GM12878 (cell line): ENCODE data around the gene SATB1. TPM values are rescaled to one million over a fixed set of nuclear protein-coding genes. Genes with fewer than 3 reads are reported as not detected.

ENCODE experiments used
- ATAC-seq: fragments of 200-7000 bp; cut with Tn5 transposase; 3 replicates; pipeline ENCODE4 v1.9.1; 2020; ENCODE audit warnings: mild to moderate bottlenecking, moderate library complexity
- BruUV-seq: library from RNA; stranded (reverse); fragments of 400-500 nt; replicated peaks from 2 replicates; lab custom pipeline; 2021; lab: Mats Ljungman, UMichigan
- CTCF ChIA-PET: fragments of 300-600 bp; sonication (Branson Sonifier 250); formaldehyde crosslinking; extraction: SDS; loops from one replicate; lab custom pipeline; 2021; ENCODE audit warnings: inconsistent platforms; lab: Yijun Ruan, JAX
- POLR2A ChIA-PET: fragments of 350-600 bp; formaldehyde crosslinking; extraction: SDS; loops from one replicate; lab custom pipeline; 2021; ENCODE audit warnings: inconsistent platforms; lab: Charles Lee
- RAD21 ChIA-PET: fragments of 300-600 bp; sonication (Branson Sonifier 250); formaldehyde crosslinking; loops from one replicate; lab custom pipeline; 2023; ENCODE audit warnings: antibody characterized with exemption; ENCODE audit not compliant: unreplicated experiment; lab: Charles Lee
- SMC1A ChIA-PET: fragments of 300-600 bp; sonication (Branson Sonifier 250); formaldehyde crosslinking; loops from one replicate; lab custom pipeline; 2023; ENCODE audit not compliant: unreplicated experiment, uncharacterized antibody; lab: Charles Lee
- DNase-seq: peaks from one replicate; pipeline ENCODE4 v3.0.0-alpha.2; 2011; ENCODE audit warnings: low read depth, low spot score
- FAIRE-seq: peaks from 3 replicates; lab custom pipeline; 2011; peaks lifted over from hg19 to GRCh38; lab: Jason Lieb, UNC
- H2AFZ ChIP-seq: 2 replicates; pipeline ENCODE4 v1.6.0; 2011; ENCODE audit warnings: low read depth, low read length, control low read depth; ENCODE audit not compliant: control insufficient read depth
- H3K27ac ChIP-seq: 2 replicates; pipeline ENCODE4 v1.5.1; 2011; ENCODE audit warnings: control low read depth; ENCODE audit not compliant: control insufficient read depth, insufficient read depth
- H3K27me3 ChIP-seq, 2 experiments: replicated peaks in 1 of 2; 2 replicates each; pipeline versions ENCODE4 v1.6.0 to v1.6.1; 2011; ENCODE audit warnings: low read length in 1 of 2; ENCODE audit not compliant: control insufficient read depth in 2 of 2, insufficient read depth in 2 of 2
- H3K36me3 ChIP-seq, 2 experiments: 2 replicates each; pipeline ENCODE4 v1.5.1; 2011; ENCODE audit warnings: low read length in 1 of 2; ENCODE audit not compliant: control insufficient read depth in 2 of 2, insufficient read depth in 2 of 2
- H3K4me1 ChIP-seq: 2 replicates; pipeline ENCODE4 v1.6.1; 2011; ENCODE audit warnings: mild to moderate bottlenecking, low read length, moderate library complexity, mixed read lengths; ENCODE audit not compliant: control insufficient read depth, insufficient read depth
- H3K4me2 ChIP-seq: 2 replicates; pipeline ENCODE4 v1.6.0; 2011; ENCODE audit warnings: control low read depth; ENCODE audit not compliant: control insufficient read depth, insufficient read depth
- H3K4me3 ChIP-seq: fragments of 200-600 bp; sonication (generic); 2 replicates; pipeline ENCODE4 v1.5.1; 2016
- H3K79me2 ChIP-seq: 2 replicates; pipeline ENCODE4 v1.6.0; 2011; ENCODE audit warnings: low read length; ENCODE audit not compliant: control insufficient read depth, insufficient read depth
- H3K9ac ChIP-seq: 2 replicates; pipeline ENCODE4 v1.8.0; 2011; ENCODE audit warnings: low read length, control low read depth, mixed read lengths; ENCODE audit not compliant: control insufficient read depth, insufficient read depth
- H3K9me3 ChIP-seq: replicated peaks from 3 replicates; pipeline ENCODE4 v1.5.1; 2011; ENCODE audit warnings: mild to moderate bottlenecking, low read length; ENCODE audit not compliant: control insufficient read depth, insufficient read depth
- H4K20me1 ChIP-seq: 2 replicates; pipeline ENCODE4 v1.6.0; 2011; ENCODE audit not compliant: control insufficient read depth, insufficient read depth
- BRCA1 ChIP-seq: IDR thresholded peaks from 2 replicates; pipeline ENCODE4 v1.6.1; 2011; ENCODE audit warnings: low read depth, low read length, improper control_type of control experiment
- CEBPZ ChIP-seq: fragments of 150-350 bp; IDR thresholded peaks from 2 replicates; pipeline ENCODE4 v1.6.1; 2016; ENCODE audit warnings: low read depth, low read length
- KAT2A ChIP-seq: conservative IDR thresholded peaks from 2 replicates; pipeline ENCODE4 v1.6.1; 2011; ENCODE audit warnings: low read depth, low read length; ENCODE audit not compliant: control insufficient read depth
- NFIC ChIP-seq: IDR thresholded peaks from 2 replicates; pipeline ENCODE4 v1.6.1; 2012; ENCODE audit warnings: low read depth, mild to moderate bottlenecking, inconsistent platforms, low read length, moderate library complexity
- NFXL1 ChIP-seq: fragments of 450-650 bp; IDR thresholded peaks from 2 replicates; pipeline ENCODE4 v1.6.1; 2017; ENCODE audit warnings: antibody characterized with exemption, mild to moderate bottlenecking, borderline replicate concordance
- NRF1 ChIP-seq: conservative IDR thresholded peaks from 2 replicates; pipeline ENCODE4 v1.6.1; 2011; ENCODE audit warnings: mild to moderate bottlenecking, low read depth, low read length, improper control_type of control experiment
- PKNOX1 ChIP-seq: fragments of 450-650 bp; IDR thresholded peaks from 2 replicates; pipeline ENCODE4 v1.6.1; 2016; ENCODE audit warnings: mild to moderate bottlenecking
- RAD21 ChIP-seq: IDR thresholded peaks from 2 replicates; pipeline ENCODE4 v1.6.1; 2011; ENCODE audit warnings: mild to moderate bottlenecking, low read depth, low read length, moderate library complexity; ENCODE audit not compliant: insufficient read depth
- RELA ChIP-seq: fragments of 450-650 bp; IDR thresholded peaks from 2 replicates; pipeline ENCODE4 v1.8.0; 2014; ENCODE audit warnings: borderline replicate concordance; ENCODE audit not compliant: partially characterized antibody
- RFX5 ChIP-seq: IDR thresholded peaks from 2 replicates; pipeline ENCODE4 v1.6.1; 2011; ENCODE audit warnings: low read depth, low read length, improper control_type of control experiment
- SMAD1 ChIP-seq: fragments of 450-650 bp; IDR thresholded peaks from 2 replicates; pipeline ENCODE4 v1.6.1; 2018; ENCODE audit warnings: mild to moderate bottlenecking, low read depth; ENCODE audit not compliant: partially characterized antibody
- SMC3 ChIP-seq: IDR thresholded peaks from 2 replicates; pipeline ENCODE4 v1.6.1; 2011; ENCODE audit warnings: low read length, improper control_type of control experiment, borderline replicate concordance
- SP1 ChIP-seq: IDR thresholded peaks from one replicate; pipeline ENCODE4 v1.6.1; 2011; ENCODE audit warnings: low read depth, low read length
- SPI1 ChIP-seq: IDR thresholded peaks from 2 replicates; pipeline ENCODE4 v1.6.1; 2011; ENCODE audit warnings: low read depth, mild to moderate bottlenecking, low read length, moderate library complexity, borderline replicate concordance; ENCODE audit not compliant: insufficient read depth
- SUPT20H ChIP-seq: IDR thresholded peaks from 2 replicates; pipeline ENCODE4 v1.6.1; 2011; ENCODE audit warnings: low read depth, mild to moderate bottlenecking, low read length, moderate library complexity, borderline replicate concordance; ENCODE audit not compliant: control insufficient read depth
- ZNF217 ChIP-seq: fragments of 450-650 bp; IDR thresholded peaks from 2 replicates; pipeline ENCODE4 v1.6.1; 2017; ENCODE audit warnings: antibody characterized with exemption, mild to moderate bottlenecking
- ZNF24 ChIP-seq: fragments of 450-650 bp; IDR thresholded peaks from 2 replicates; pipeline ENCODE4 v1.6.1; 2017; ENCODE audit warnings: antibody characterized with exemption, mild to moderate bottlenecking
- WGBS: methylation state at CpG from one replicate; pipeline ENCODE4 v1.1.6; 2016; ENCODE audit warnings: low lambda C conversion rate; ENCODE audit not compliant: insufficient replicate concordance, insufficient coverage; ENCODE audit errors: missing lambda C conversion rate; 5-methylcytosine and 5-hydroxymethylcytosine counted together
- in situ Hi-C: fragments of 300-500 bp; cut with MboI; formaldehyde crosslinking; loops from 9 replicates; pipeline ENCODE4 v1.14.3; 2018; ENCODE audit warnings: mixed read lengths
- intact Hi-C: fragments of 100-400 bp; cut with micrococcal nuclease; formaldehyde crosslinking; loops from one replicate; pipeline ENCODE4 v1.14.2; 2022; ENCODE audit not compliant: unreplicated experiment
- polyA plus RNA-seq, 11 experiments: library from polyadenylated mRNA; depleted of rRNA in 4 of 11; unstranded in 6 of 11; stranded (reverse) in 5 of 11; fragments of >200 nt; fragmentation: Nextera tagmentation in 4 of 11; fragmentation: Illumina TruSeq in 1 of 11; extraction: Ambion mirVana in 4 of 11; extraction: Trizol in 1 of 11; gene quantifications; 1 replicate in 1 of 11; 2 replicates in 10 of 11; pipeline versions ENCODE4 v1.2.1 to v1.2.3, GENCODE V29; 2011 to 2016; ENCODE audit warnings: inconsistent platforms in 2 of 11, missing spikeins in 2 of 11, low read depth in 1 of 11
- total RNA-seq, 4 experiments: library from RNA; depleted of rRNA in 3 of 4; stranded (reverse); fragments of >200 nt in 3 of 4; fragmentation: Illumina TruSeq in 1 of 4; extraction: Trizol in 1 of 4; gene quantifications; 2 replicates each; pipeline versions ENCODE4 v1.2.1 to v1.2.3, GENCODE V29; 2013 to 2021
- TF ChIP-seq, protein P1 (sequence below): IDR thresholded peaks from 2 replicates; pipeline ENCODE4 v1.6.1; 2011; ENCODE audit warnings: borderline replicate concordance, low read depth, mild to moderate bottlenecking, moderate library complexity, low read length; ENCODE audit not compliant: insufficient read depth, poor library complexity, severe bottlenecking

SATB1 gene
- total and polyA plus RNA-seq, 10 of the 15 experiments (the other 5 are each of a cell fraction or from before 2014, with no cell fraction given), result 0.01 to 0.72 (median 0.07) TPM; not detected in 4

- Histone ChIP-seq H3K9ac (no peak overlapping the region), H3K36me3 (no peaks in the 10 kb centered on the region), H2AFZ (no peak overlapping the region), H3K4me3 (no peak overlapping the region), H3K27me3 (peaks cover under 1 to 10% of the 10 kb centered on the region in 2 experiments), H3K4me1 (no peaks in the 10 kb centered on the region), H3K27ac (no peak overlapping the region), H3K4me2 (no peak overlapping the region), H3K79me2 (no peaks in the 10 kb centered on the region), H3K9me3 (no peaks in the 10 kb centered on the region), H4K20me1 (no peaks in the 10 kb centered on the region)
- intact Hi-C loops (no loop called here), in situ Hi-C loops (no loop called here)
- DNase-seq (no peak), FAIRE-seq (no peak), ATAC-seq (no peak)
- no TSS peak for BruUV-seq
- TF ChIP-seq SMC3 (no peak), RELA (no peak), PKNOX1 (no peak), NFIC (no peak), RAD21 (no peak), RFX5 (no peak), NFXL1 (no peak), SMAD1 (no peak), BRCA1 (no peak), ZNF24 (no peak), SPI1 (no peak), SUPT20H (no peak), KAT2A (no peak), ZNF217 (no peak), NRF1 (no peak), SP1 (no peak), CEBPZ (no peak)
- TF ChIP-seq, protein P1, sequence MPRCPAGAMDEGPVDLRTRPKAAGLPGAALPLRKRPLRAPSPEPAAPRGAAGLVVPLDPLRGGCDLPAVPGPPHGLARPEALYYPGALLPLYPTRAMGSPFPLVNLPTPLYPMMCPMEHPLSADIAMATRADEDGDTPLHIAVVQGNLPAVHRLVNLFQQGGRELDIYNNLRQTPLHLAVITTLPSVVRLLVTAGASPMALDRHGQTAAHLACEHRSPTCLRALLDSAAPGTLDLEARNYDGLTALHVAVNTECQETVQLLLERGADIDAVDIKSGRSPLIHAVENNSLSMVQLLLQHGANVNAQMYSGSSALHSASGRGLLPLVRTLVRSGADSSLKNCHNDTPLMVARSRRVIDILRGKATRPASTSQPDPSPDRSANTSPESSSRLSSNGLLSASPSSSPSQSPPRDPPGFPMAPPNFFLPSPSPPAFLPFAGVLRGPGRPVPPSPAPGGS, result no peak
- ChIA-PET CTCF (interaction anchor here (0.6 kb wide), 1 partner anchor 577 kb away, joined by 3 read pairs; no protein-coding TSS in a partner anchor), POLR2A (no interaction called here), RAD21 (no interaction called here), SMC1A (no interaction called here)
- WGBS, result 20% methylated on average over 6 of the region's 6 CpGs
Measured at GRCh38 chr3:18438586-18438985, 13.4 kb upstream of the SATB1 start.
